CD14-positive monocyte (primary cell): ENCODE measurements around the gene COMT. TPM values are rescaled to one million over a fixed set of nuclear protein-coding genes. Genes with fewer than 3 reads are reported as not detected.

ENCODE experiments used
- DNase-seq, 3 donors: peaks; one replicate each; pipeline ENCODE4 v3.0.0-alpha.2; 2011 to 2022
- H2AFZ ChIP-seq: 2 replicates; pipeline ENCODE4 v1.6.0; 2012; ENCODE audit warnings: mild to moderate bottlenecking, low read depth, low read length, inconsistent platforms; ENCODE audit not compliant: insufficient read depth, poor library complexity, severe bottlenecking
- H3K27ac ChIP-seq, 2 donors: 1 replicate in 1 of 2; 2 replicates in 1 of 2; pipeline ENCODE4 v1.5.1; 2012 to 2013; ENCODE audit warnings: low read length in 2 of 2, control low read depth in 1 of 2, inconsistent platforms in 1 of 2, low read depth in 1 of 2, mild to moderate bottlenecking in 1 of 2
- H3K27me3 ChIP-seq, 2 donors: one replicate each; pipeline versions ENCODE4 v1.6.0 to v1.6.1; 2011 to 2013; ENCODE audit warnings: low read length in 2 of 2; ENCODE audit not compliant: control insufficient read depth in 2 of 2, insufficient read depth in 2 of 2
- H3K36me3 ChIP-seq, 2 donors: replicated peaks in 1 of 2; 1 replicate in 1 of 2; 2 replicates in 1 of 2; pipeline versions ENCODE4 v1.5.1 to v1.6.1; 2012 to 2013; ENCODE audit warnings: low read length in 2 of 2, control low read depth in 1 of 2, inconsistent platforms in 1 of 2, mild to moderate bottlenecking in 1 of 2; ENCODE audit not compliant: insufficient read depth in 2 of 2, control insufficient read depth in 1 of 2
- H3K4me1 ChIP-seq, 2 donors: 1 replicate in 1 of 2; 2 replicates in 1 of 2; pipeline versions ENCODE4 v1.5.1 to v1.6.1; 2012 to 2013; ENCODE audit warnings: low read length in 2 of 2, control low read depth in 1 of 2, inconsistent platforms in 1 of 2, mild to moderate bottlenecking in 1 of 2, moderate library complexity in 1 of 2; ENCODE audit not compliant: insufficient read depth in 2 of 2, control insufficient read depth in 1 of 2
- H3K4me2 ChIP-seq: replicated peaks from 2 replicates; pipeline ENCODE3; 2012; ENCODE audit warnings: low read length, moderate library complexity, mild to moderate bottlenecking; ENCODE audit not compliant: poor library complexity, severe bottlenecking; ENCODE audit errors: extremely low read depth
- H3K4me3 ChIP-seq, 3 experiments: fragments of 200-600 bp in 1 of 3; sonication (generic) in 1 of 3; replicated peaks in 1 of 3; 1 replicate in 2 of 3; 2 replicates in 1 of 3; pipeline ENCODE4 v1.5.1; 2011 to 2013; ENCODE audit warnings: low read length in 3 of 3, mild to moderate bottlenecking in 3 of 3, control low read depth in 2 of 3, low read depth in 2 of 3, inconsistent platforms in 1 of 3, moderate library complexity in 1 of 3
- H3K79me2 ChIP-seq: 2 replicates; pipeline ENCODE4 v1.6.0; 2012; ENCODE audit warnings: mild to moderate bottlenecking, control low read depth, inconsistent platforms, low read length, moderate library complexity; ENCODE audit not compliant: insufficient read depth
- H3K9ac ChIP-seq: 2 replicates; pipeline ENCODE4 v1.6.0; 2017; ENCODE audit warnings: low read length, mild to moderate bottlenecking; ENCODE audit not compliant: insufficient read depth, poor library complexity, severe bottlenecking
- H3K9me3 ChIP-seq, 2 donors: replicated peaks in 1 of 2; 1 replicate in 1 of 2; 2 replicates in 1 of 2; pipeline versions ENCODE4 v1.5.1 to v1.6.1; 2012 to 2013; ENCODE audit warnings: low read length in 2 of 2, control low read depth in 1 of 2; ENCODE audit not compliant: control insufficient read depth in 1 of 2, insufficient read depth in 1 of 2
- H4K20me1 ChIP-seq: 2 replicates; pipeline ENCODE4 v1.6.0; 2012; ENCODE audit warnings: mild to moderate bottlenecking, low read length, control low read depth, moderate library complexity; ENCODE audit not compliant: insufficient read depth
- H3K27ac Mint-ChIP-seq, 7 donors: one replicate each; pipeline ENCODE4 v1.8.0; 2020; ENCODE audit warnings: mild to moderate bottlenecking in 7 of 7, mixed read lengths in 7 of 7, moderate library complexity in 6 of 7, inconsistent platforms in 2 of 7
- H3K27me3 Mint-ChIP-seq, 3 donors: one replicate each; pipeline ENCODE4 v1.8.0; 2021 to 2022; ENCODE audit warnings: low read depth in 3 of 3, mild to moderate bottlenecking in 3 of 3, mixed read lengths in 3 of 3, moderate library complexity in 3 of 3, inconsistent platforms in 1 of 3
- H3K36me3 Mint-ChIP-seq, 2 donors: one replicate each; pipeline ENCODE4 v1.8.0; 2020; ENCODE audit warnings: mixed read lengths in 2 of 2, inconsistent platforms in 1 of 2, mild to moderate bottlenecking in 1 of 2
- H3K4me1 Mint-ChIP-seq: one replicate; pipeline ENCODE4 v1.8.0; 2020; ENCODE audit warnings: mild to moderate bottlenecking, mixed read lengths
- H3K4me3 Mint-ChIP-seq, 2 donors: one replicate each; pipeline ENCODE4 v1.8.0; 2020; ENCODE audit warnings: mild to moderate bottlenecking in 2 of 2, mixed read lengths in 2 of 2, moderate library complexity in 1 of 2
- H3K9me3 Mint-ChIP-seq, 7 donors: one replicate each; pipeline ENCODE4 v1.8.0; 2020 to 2022; ENCODE audit warnings: mixed read lengths in 7 of 7, mild to moderate bottlenecking in 6 of 7, moderate library complexity in 6 of 7, inconsistent platforms in 2 of 7
- CTCF ChIP-seq: fragments of 200-600 bp; IDR thresholded peaks from one replicate; pipeline ENCODE4 v1.8.0; 2022; ENCODE audit warnings: antibody characterized with exemption, mild to moderate bottlenecking
- WGBS: methylation state at CpG from one replicate; pipeline ENCODE4 v1.1.5; 2013; ENCODE audit warnings: missing lambda C conversion rate; ENCODE audit not compliant: insufficient coverage; 5-methylcytosine and 5-hydroxymethylcytosine counted together
- intact Hi-C, 2 donors: fragments of 100-400 bp; cut with micrococcal nuclease; formaldehyde crosslinking; loops; one replicate each; pipeline versions ENCODE4 v1.15.0 to v1.15.1; 2023
- polyA plus RNA-seq, 3 donors: library from polyadenylated mRNA; depleted of rRNA in 1 of 3; unstranded in 2 of 3; stranded (reverse) in 1 of 3; fragments of 300-500 nt in 2 of 3; fragments of >200 nt in 1 of 3; fragmentation: Illumina TruSeq in 2 of 3; gene quantifications; 1 replicate in 2 of 3; 2 replicates in 1 of 3; pipeline ENCODE4 v1.2.3, GENCODE V29; 2012 to 2021

COMT gene
- polyA plus RNA-seq, 3 donors: 314 to 400 (median 329) TPM

DNA sequence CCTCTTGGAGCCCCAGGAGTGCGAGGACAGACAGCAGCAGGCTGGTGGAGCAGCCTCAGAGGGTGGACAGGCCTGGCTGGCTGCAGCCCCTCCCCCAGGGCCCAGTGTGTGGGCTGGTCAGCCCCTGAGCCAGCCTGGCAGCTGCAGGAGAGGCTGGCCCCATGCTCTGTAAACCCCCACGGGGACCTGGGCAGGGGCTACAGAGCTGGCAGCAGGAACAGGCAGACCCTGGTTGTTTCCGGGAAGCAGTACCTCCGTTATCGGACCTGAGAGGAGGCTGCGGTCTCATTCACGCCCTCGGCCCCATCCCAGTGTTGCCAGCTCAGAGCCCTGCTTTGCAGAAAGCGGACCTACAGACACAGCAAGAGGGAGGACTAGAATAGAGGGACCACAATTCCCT lies 38.5 kb upstream of the COMT start:
- no peak overlapping the region for H3K4me3 ChIP-seq
- peaks cover 6% of the 10 kb centered on the region for H4K20me1 ChIP-seq
- no peak for TF ChIP-seq CTCF
- intact Hi-C loops: no loop called here
- WGBS: 96% methylated on average over 9 of the region's 9 CpGs
- no peaks in the 10 kb centered on the region for H3K9me3 ChIP-seq
- Mint-ChIP-seq H3K27ac (no peak overlapping the region), H3K9me3 (no peaks in the 10 kb centered on the region), H3K4me3 (no peak overlapping the region), H3K4me1 (no peaks in the 10 kb centered on the region), H3K27me3 (peaks cover 0 to 4% (median 2%) of the 10 kb centered on the region in 3 donors), H3K36me3 (peaks cover 57 to 84% of the 10 kb centered on the region in 2 donors)
- H3K27me3 ChIP-seq: no peaks in the 10 kb centered on the region
- H3K79me2 ChIP-seq: no peaks in the 10 kb centered on the region
- no peak for DNase-seq
- no peak overlapping the region for H3K27ac ChIP-seq
- no peaks in the 10 kb centered on the region for H3K4me1 ChIP-seq
- no peak overlapping the region for H2AFZ ChIP-seq
- H3K4me2 ChIP-seq: no peak overlapping the region
- H3K36me3 ChIP-seq: peaks cover 63 to 94% of the 10 kb centered on the region in 2 donors
- no peak overlapping the region for H3K9ac ChIP-seq

DNA sequence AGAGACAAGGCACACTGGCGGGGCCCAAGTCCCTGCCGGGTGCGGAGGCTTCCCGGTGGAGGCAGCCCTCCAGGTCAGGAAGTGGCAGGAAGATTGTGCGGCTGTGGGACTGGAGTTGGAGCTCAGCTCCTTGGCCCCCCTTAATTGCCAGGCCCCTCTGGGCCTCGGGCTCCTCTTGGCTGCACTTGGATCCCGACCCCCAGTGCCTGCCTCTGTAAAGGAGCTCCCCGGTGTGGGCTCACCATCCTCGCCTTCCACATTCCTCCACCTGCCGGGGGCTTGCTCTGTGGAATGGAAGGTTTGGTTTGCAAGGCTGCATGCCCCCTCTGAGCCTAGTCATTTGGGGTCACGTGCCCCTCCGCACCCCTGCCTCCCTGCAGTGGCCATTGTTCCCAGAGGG lies 38.1 kb upstream of the COMT start:
- peaks cover 6% of the 10 kb centered on the region for H4K20me1 ChIP-seq
- intact Hi-C loops: no loop called here
- H3K4me1 ChIP-seq: no peaks in the 10 kb centered on the region
- no peak for TF ChIP-seq CTCF
- Mint-ChIP-seq H3K27me3 (peaks cover 0 to 4% (median 2%) of the 10 kb centered on the region in 3 donors), H3K4me1 (no peaks in the 10 kb centered on the region), H3K4me3 (no peak overlapping the region), H3K27ac (peak overlapping the region in 1 of 7 donors; percentile 77), H3K9me3 (no peaks in the 10 kb centered on the region), H3K36me3 (peaks cover 58 to 84% of the 10 kb centered on the region in 2 donors)
- H2AFZ ChIP-seq: no peak overlapping the region
- no peaks in the 10 kb centered on the region for H3K9me3 ChIP-seq
- H3K36me3 ChIP-seq: peaks cover 64 to 94% of the 10 kb centered on the region in 2 donors
- H3K27me3 ChIP-seq: no peaks in the 10 kb centered on the region
- no peak overlapping the region for H3K27ac ChIP-seq
- 92% methylated on average over 7 of the region's 12 CpGs for WGBS
- H3K4me2 ChIP-seq: no peak overlapping the region
- no peak overlapping the region for H3K4me3 ChIP-seq
- no peaks in the 10 kb centered on the region for H3K79me2 ChIP-seq
- H3K9ac ChIP-seq: no peak overlapping the region
- no peak for DNase-seq
